ENCODE data around the gene PDLIM3.

PDLIM3 gene

GRCh38 chr4:185534866-185535611 lies at the start of gene PDLIM3:
PDLIM3 (minus strand) TSS chr4:185535507; CDS start chr4:185535434, 73 bp downstream.
- H3K4me3 ChIP-seq (ENCODE audit: low read depth, low read length): peak within 1 kb of the TSS; percentile 64

GRCh38 chr4:185583813-185584212 lies 48.5 kb upstream of the PDLIM3 start:
- in situ Hi-C loops (cut with HindIII; ENCODE audit: low sequenced_read_pairs): no loop called here
- no peak for DNase-seq (ENCODE audit: low read depth, low spot score)
- TF ChIP-seq CTCF (IDR thresholded peaks at IDR 0.05; ENCODE audit: low read depth, low read length): no peak
- no peak overlapping the region for H3K4me3 ChIP-seq (ENCODE audit: low read depth, low read length)

More at GRCh38 chr4:185534866-185535611, at the start of gene PDLIM3:
- peak; percentile 34 for DNase-seq (ENCODE audit: low read depth, low spot score)
- no peak for TF ChIP-seq CTCF (IDR thresholded peaks at IDR 0.05; ENCODE audit: low read depth, low read length)
- in situ Hi-C loops (cut with HindIII; ENCODE audit: low sequenced_read_pairs): no loop called here

- H3K4me3 ChIP-seq (ENCODE audit: low read depth, low read length): no peak overlapping the region
- TF ChIP-seq CTCF (IDR thresholded peaks at IDR 0.05; ENCODE audit: low read depth, low read length): no peak
- DNase-seq (ENCODE audit: low read depth, low spot score): no peak
- in situ Hi-C loops (cut with HindIII; ENCODE audit: low sequenced_read_pairs): no loop called here
Measured at GRCh38 chr4:185582651-185583400, 47.5 kb upstream of the PDLIM3 start.

GRCh38 chr4:185580699-185581098 lies 45.4 kb upstream of the PDLIM3 start:
- in situ Hi-C loops (cut with HindIII; ENCODE audit: low sequenced_read_pairs): no loop called here
- DNase-seq (ENCODE audit: low read depth, low spot score): no peak
- no peak overlapping the region for H3K4me3 ChIP-seq (ENCODE audit: low read depth, low read length)
- no peak for TF ChIP-seq CTCF (IDR thresholded peaks at IDR 0.05; ENCODE audit: low read depth, low read length)

GRCh38 chr4:185578284-185578683 lies 43.0 kb upstream of the PDLIM3 start:
- in situ Hi-C loops (cut with HindIII; ENCODE audit: low sequenced_read_pairs): no loop called here
- no peak for DNase-seq (ENCODE audit: low read depth, low spot score)
- no peak for TF ChIP-seq CTCF (IDR thresholded peaks at IDR 0.05; ENCODE audit: low read depth, low read length)
- no peak overlapping the region for H3K4me3 ChIP-seq (ENCODE audit: low read depth, low read length)

- no peak overlapping the region for H3K4me3 ChIP-seq (ENCODE audit: low read depth, low read length)
- TF ChIP-seq CTCF (IDR thresholded peaks at IDR 0.05; ENCODE audit: low read depth, low read length): no peak
- no peak for DNase-seq (ENCODE audit: low read depth, low spot score)
- in situ Hi-C loops (cut with HindIII; ENCODE audit: low sequenced_read_pairs): no loop called here
Measured at GRCh38 chr4:185576962-185577950, 41.9 kb upstream of the PDLIM3 start.

Measured in astrocyte of the spinal cord (primary cell).